SK-N-SH (cell line): ENCODE data around the gene TNFRSF19. TPM values are rescaled to one million over a fixed set of nuclear protein-coding genes. Genes with fewer than 3 reads are reported as not detected.

Experiments
- CTCF ChIA-PET: fragments of 300-600, 350-600 bp; formaldehyde crosslinking; extraction: SDS; loops from one replicate; lab custom pipeline; 2021; lab: Yijun Ruan, JAX
- POLR2A ChIA-PET: fragments of 350-600 bp; sonication (Branson Sonifier 250); formaldehyde crosslinking; extraction: SDS; loops from one replicate; lab custom pipeline; 2020; ENCODE audit warnings: antibody characterized with exemption, inconsistent platforms; lab: Yijun Ruan, JAX
- DNase-seq: peaks from one replicate; pipeline ENCODE4 v3.0.0; 2012
- H2AFZ ChIP-seq: fragments of 200-600 bp; sonication (generic); 2 replicates; pipeline ENCODE4 v1.8.1; 2016; ENCODE audit warnings: antibody characterized with exemption, mild to moderate bottlenecking, low read depth
- H3F3A ChIP-seq: fragments of 200-600 bp; sonication (generic); replicated peaks from 2 replicates; pipeline ENCODE3; 2016; ENCODE audit warnings: antibody characterized with exemption, mild to moderate bottlenecking; ENCODE audit not compliant: insufficient read depth
- H3K27ac ChIP-seq, 2 experiments: fragments of 200-500 bp in 1 of 2; fragments of 200-600 bp in 1 of 2; sonication (Bioruptor generic) in 1 of 2; sonication (generic), shearing (Covaris generic) in 1 of 2; 2 replicates each; pipeline versions ENCODE4 v1.5.1 to v1.6.1; 2014 to 2016; ENCODE audit warnings: low read depth in 2 of 2, inconsistent platforms in 1 of 2, low read length in 1 of 2, mild to moderate bottlenecking in 1 of 2, mixed read lengths in 1 of 2
- H3K27me3 ChIP-seq: fragments of 200-600 bp; sonication (generic), shearing (Covaris generic); 2 replicates; pipeline ENCODE4 v1.6.1; 2016; ENCODE audit warnings: mixed run types; ENCODE audit not compliant: insufficient read depth
- H3K36me3 ChIP-seq, 2 experiments: fragments of 200-500 bp in 1 of 2; fragments of 200-600 bp in 1 of 2; sonication (Bioruptor generic) in 1 of 2; sonication (generic) in 1 of 2; replicated peaks in 1 of 2; 2 replicates each; pipeline versions ENCODE3 to v1.5.1; 2014 to 2016; ENCODE audit warnings: low read length in 1 of 2, mild to moderate bottlenecking in 1 of 2; ENCODE audit not compliant: insufficient read depth in 2 of 2, control insufficient read depth in 1 of 2
- H3K4me1 ChIP-seq, 2 experiments: fragments of 200-500 bp in 1 of 2; fragments of 200-600 bp in 1 of 2; sonication (Bioruptor generic) in 1 of 2; sonication (generic), shearing (Covaris generic) in 1 of 2; 2 replicates each; pipeline versions ENCODE4 v1.5.1 to v1.6.1; 2014 to 2016; ENCODE audit warnings: low read depth in 1 of 2, low read length in 1 of 2, mixed run types in 1 of 2; ENCODE audit not compliant: insufficient read depth in 2 of 2, control insufficient read depth in 1 of 2
- H3K4me2 ChIP-seq: fragments of 200-600 bp; sonication (generic), shearing (Covaris generic); 2 replicates; pipeline ENCODE4 v1.6.1; 2017; ENCODE audit warnings: mixed run types
- H3K4me3 ChIP-seq, 2 experiments: fragments of 200-500 bp in 1 of 2; fragments of 200-600 bp in 1 of 2; sonication (Bioruptor generic) in 1 of 2; sonication (generic), shearing (Covaris generic) in 1 of 2; 2 replicates each; pipeline versions ENCODE4 v1.5.1 to v1.8.1; 2014 to 2016; ENCODE audit warnings: low read depth in 2 of 2, inconsistent platforms in 1 of 2, low read length in 1 of 2, mild to moderate bottlenecking in 1 of 2, mixed read lengths in 1 of 2, moderate library complexity in 1 of 2
- H3K79me2 ChIP-seq: fragments of 200-600 bp; sonication (generic); 2 replicates; pipeline ENCODE4 v1.8.1; 2017; ENCODE audit warnings: mild to moderate bottlenecking; ENCODE audit not compliant: insufficient read depth
- H3K9ac ChIP-seq: fragments of 200-600 bp; sonication (generic); 2 replicates; pipeline ENCODE4 v1.6.1; 2017; ENCODE audit warnings: mixed run types
- H3K9me2 ChIP-seq: fragments of 200-600 bp; sonication (generic); 2 replicates; pipeline ENCODE4 v1.6.1; 2017; ENCODE audit warnings: mixed run types
- H3K9me3 ChIP-seq: fragments of 200-600 bp; sonication (generic); 2 replicates; pipeline ENCODE4 v1.6.1; 2017; ENCODE audit warnings: mixed run types, mild to moderate bottlenecking, moderate library complexity
- H4K20me1 ChIP-seq: fragments of 200-600 bp; sonication (generic); 2 replicates; pipeline ENCODE4 v1.6.1; 2017; ENCODE audit warnings: mild to moderate bottlenecking, mixed run types; ENCODE audit not compliant: insufficient read depth
- CHD2 ChIP-seq: fragments of 150-350 bp; IDR thresholded peaks from 2 replicates; pipeline ENCODE4 v1.6.1; 2018; ENCODE audit warnings: low read length; ENCODE audit not compliant: partially characterized antibody
- CTCF ChIP-seq: fragments of 200-600 bp; sonication (generic); IDR thresholded peaks from 2 replicates; pipeline ENCODE4 v1.6.1; 2017; ENCODE audit warnings: antibody characterized with exemption, mild to moderate bottlenecking, moderate library complexity
- EP300 ChIP-seq, 2 experiments: IDR thresholded peaks; 2 replicates each; pipeline versions ENCODE4 v1.4.0 to v1.6.1; 2012; ENCODE audit warnings: borderline replicate concordance in 1 of 2, low read depth in 1 of 2, low read length in 1 of 2
- GABPA ChIP-seq: IDR thresholded peaks from 2 replicates; pipeline ENCODE4 v1.4.0; 2012; ENCODE audit warnings: low read depth, mild to moderate bottlenecking
- GATA2 ChIP-seq: sonication (generic); formaldehyde crosslinking; IDR thresholded peaks from 2 replicates; pipeline ENCODE4 v1.5.0; 2020; ENCODE audit warnings: mild to moderate bottlenecking, missing genetic modification reagents
- JUND ChIP-seq: IDR thresholded peaks from 2 replicates; pipeline ENCODE4 v1.4.0; 2012
- MXI1 ChIP-seq: IDR thresholded peaks from 2 replicates; pipeline ENCODE4 v1.6.1; 2012; ENCODE audit warnings: mild to moderate bottlenecking, low read depth, low read length, improper control_type of control experiment
- RAD21 ChIP-seq: IDR thresholded peaks from 2 replicates; pipeline ENCODE4 v1.6.1; 2012; ENCODE audit warnings: mild to moderate bottlenecking, low read length
- TAF1 ChIP-seq: IDR thresholded peaks from 2 replicates; pipeline ENCODE4 v1.6.1; 2012; ENCODE audit warnings: low read depth, mild to moderate bottlenecking, low read length, moderate library complexity, borderline replicate concordance
- USF1 ChIP-seq: IDR thresholded peaks from 2 replicates; pipeline ENCODE4 v1.4.0; 2012; ENCODE audit warnings: low read depth, borderline replicate concordance
- USF2 ChIP-seq: fragments of 150-350 bp; IDR thresholded peaks from 2 replicates; pipeline ENCODE4 v1.6.1; 2017; ENCODE audit warnings: antibody characterized with exemption, low read length, low read depth, borderline replicate concordance
- YY1 ChIP-seq: IDR thresholded peaks from 2 replicates; pipeline ENCODE4 v1.4.0; 2012; ENCODE audit warnings: low read depth, mild to moderate bottlenecking
- ZBTB33 ChIP-seq: IDR thresholded peaks from 2 replicates; pipeline ENCODE4 v1.4.0; 2012; ENCODE audit warnings: low read depth, borderline replicate concordance
- WGBS: methylation state at CpG from one replicate; pipeline ENCODE4 v1.1.6; 2017; ENCODE audit warnings: low lambda C conversion rate; 5-methylcytosine and 5-hydroxymethylcytosine counted together
- polyA plus RNA-seq, 3 experiments: library from polyadenylated mRNA; depleted of rRNA; stranded (reverse); fragments of >200 nt; gene quantifications; 2 replicates each; pipeline ENCODE4 v1.2.3, GENCODE V29; 2012

The TNFRSF19 gene
- polyA plus RNA-seq, 1 of the 3 experiments (the other 2 are of a cell fraction) = 4.6 TPM

- no peak for TF ChIP-seq CTCF
- TF ChIP-seq EP300 (IDR thresholded peaks at IDR 0.05; ENCODE audit: borderline replicate concordance in 1 of 2, low read depth in 1 of 2, low read length in 1 of 2) = no peak
- TF ChIP-seq YY1 = no peak
- no peak for TF ChIP-seq RAD21
- no peak for TF ChIP-seq MXI1
- no peak for TF ChIP-seq CHD2
- no peak for TF ChIP-seq GABPA
- TF ChIP-seq GATA2 (CRISPR knock-in tag) = no peak
- TF ChIP-seq JUND = no peak
- TF ChIP-seq USF2 = no peak
- no peak for TF ChIP-seq TAF1
- TF ChIP-seq USF1 = no peak
- no peak for TF ChIP-seq ZBTB33
- ChIA-PET POLR2A (no interaction called here), CTCF (interaction anchor here (1.3 to 1.4 kb wide), 2 partner anchors 18 to 108 kb away, joined by 5 read pairs; no protein-coding TSS in a partner anchor)
- no peak overlapping the region for H3K27ac ChIP-seq
- H3K27me3 ChIP-seq = no peaks in the 10 kb centered on the region
- no peak for DNase-seq
- H3K4me2 ChIP-seq = no peak overlapping the region
- H3K4me1 ChIP-seq = peaks cover 0 to 4% of the 10 kb centered on the region in 2 experiments; a peak in 1 of 4 replicates
- H3K36me3 ChIP-seq = no peaks in the 10 kb centered on the region
- H3K79me2 ChIP-seq = no peaks in the 10 kb centered on the region
- no peak overlapping the region for H2AFZ ChIP-seq
- no peaks in the 10 kb centered on the region for H3K9me2 ChIP-seq
- no peaks in the 10 kb centered on the region for H3F3A ChIP-seq
- 90% methylated on average over 3 of the region's 3 CpGs for WGBS
- no peak overlapping the region for H3K4me3 ChIP-seq
- H3K9me3 ChIP-seq = peaks cover 9% of the 10 kb centered on the region; the same call in 1 of the 2 replicates
- H4K20me1 ChIP-seq = no peaks in the 10 kb centered on the region
- H3K9ac ChIP-seq = no peak overlapping the region
Observed at GRCh38 chr13:23686948-23687347, 116.7 kb downstream of the TNFRSF19 start.
